Heart left ventricle (tissue), 13 donors: Measurements from ENCODE around the gene ITGB5.

Experiments used
- CTCF ChIP-seq, 12 donors: fragments of 200-600 bp; sonication (generic) in 4 of 12; IDR thresholded peaks; one replicate each; pipeline versions ENCODE4 v1.5.0 to v1.8.0; 2018 to 2022; ENCODE audit warnings: antibody characterized with exemption in 12 of 12, mild to moderate bottlenecking in 5 of 12
- POLR2A ChIP-seq, 2 donors: fragments of 450-650 bp; IDR thresholded peaks; one replicate each; pipeline ENCODE4 v1.6.1; 2017; ENCODE audit warnings: antibody characterized with exemption in 2 of 2, mild to moderate bottlenecking in 2 of 2, moderate library complexity in 2 of 2
- donor health status: ischemic (EF 13 %, LVEDD 7.1; RV severe dilation, severe dysfunction).
- donor health status: DM: no; HTN: yes; CAD: no.
- donor health status: DM: no; HTN: no; CAD: no.
- donor health status: ischemic (EF 25% LVEDD 6.9; RV normal size, moderate dysfunction).
- donor health status: ischemic (EF 25% LVEDD 5.7; RV mildly dilated, moderate dysfunction).
- donor health status: ischemic (EF 35%, LVEDD 5.7; RV mildly dilated, moderate dysfunction).
- donor health status: nonischemic (EF 11% LVEDD 7.7; RV severe dilation, severe dysfunction).
- donor health status: DM: yes; HTN: yes; CAD: no.
- donor health status: PGD.
- donor health status: ischemic (EF 29% LVEDD 5.4; RV normal size, mild dysfunction).
- donor health status: nonischemic (EF 23%, LVEDD 6.1; RV moderate dilation, normal function).

DNA sequence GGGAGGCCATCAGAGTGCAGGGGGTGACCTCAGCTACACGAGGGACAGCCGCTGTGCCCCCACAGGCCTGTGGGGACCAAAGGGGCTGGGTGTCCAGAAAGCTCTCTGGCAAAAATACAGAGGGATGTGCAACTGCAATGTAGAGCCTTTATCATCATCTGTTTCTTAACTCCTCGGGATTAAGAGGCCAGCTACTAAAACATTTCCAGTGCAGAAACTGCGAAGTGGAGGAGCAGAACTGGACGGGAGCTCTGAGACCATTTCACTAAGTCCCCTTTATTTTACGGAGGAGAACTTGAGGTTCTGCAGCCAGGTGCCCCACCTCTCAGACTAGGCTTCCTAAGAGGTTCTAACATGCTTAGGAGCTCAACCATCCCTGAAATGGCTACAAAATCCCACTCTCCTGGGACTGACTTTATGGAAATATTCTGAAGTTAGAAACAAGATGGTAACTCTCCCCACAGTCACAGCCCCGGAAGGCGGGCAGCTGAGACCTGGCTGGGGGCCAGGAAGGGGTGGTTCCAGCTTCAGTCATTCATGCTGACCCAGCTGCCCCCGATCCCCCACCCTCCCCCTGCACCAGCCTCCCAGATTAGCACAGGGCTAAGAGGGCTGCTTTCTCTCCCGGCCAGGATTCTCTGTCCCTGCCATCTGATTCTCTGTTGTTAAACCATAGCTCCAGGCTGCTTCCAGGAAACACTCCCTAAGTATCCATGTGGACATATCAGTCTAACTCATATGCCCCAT is 116.7 kb downstream of the ITGB5 start:
- TF ChIP-seq POLR2A (IDR thresholded peaks at IDR 0.05), result no peak
- no peak for TF ChIP-seq CTCF (IDR thresholded peaks at IDR 0.05)
